GM18867 (cell line): ENCODE measurements around the gene PAGR1.
A peak's percentile ranks its signal among the peaks of the same experiment; 100 is the strongest.
"Not testable (repeated sequence)": the region's sequence is repeated elsewhere in the genome, so short reads cannot be mapped to it uniquely, and the experiment has no call there.

Experiments used
- ATAC-seq: cut with Tn5 transposase; IDR thresholded peaks from one replicate; pipeline ENCODE4 v1.9.1; 2021; ENCODE audit warnings: mild to moderate bottlenecking, moderate library complexity; ENCODE audit not compliant: unreplicated experiment

PAGR1 gene

DNA sequence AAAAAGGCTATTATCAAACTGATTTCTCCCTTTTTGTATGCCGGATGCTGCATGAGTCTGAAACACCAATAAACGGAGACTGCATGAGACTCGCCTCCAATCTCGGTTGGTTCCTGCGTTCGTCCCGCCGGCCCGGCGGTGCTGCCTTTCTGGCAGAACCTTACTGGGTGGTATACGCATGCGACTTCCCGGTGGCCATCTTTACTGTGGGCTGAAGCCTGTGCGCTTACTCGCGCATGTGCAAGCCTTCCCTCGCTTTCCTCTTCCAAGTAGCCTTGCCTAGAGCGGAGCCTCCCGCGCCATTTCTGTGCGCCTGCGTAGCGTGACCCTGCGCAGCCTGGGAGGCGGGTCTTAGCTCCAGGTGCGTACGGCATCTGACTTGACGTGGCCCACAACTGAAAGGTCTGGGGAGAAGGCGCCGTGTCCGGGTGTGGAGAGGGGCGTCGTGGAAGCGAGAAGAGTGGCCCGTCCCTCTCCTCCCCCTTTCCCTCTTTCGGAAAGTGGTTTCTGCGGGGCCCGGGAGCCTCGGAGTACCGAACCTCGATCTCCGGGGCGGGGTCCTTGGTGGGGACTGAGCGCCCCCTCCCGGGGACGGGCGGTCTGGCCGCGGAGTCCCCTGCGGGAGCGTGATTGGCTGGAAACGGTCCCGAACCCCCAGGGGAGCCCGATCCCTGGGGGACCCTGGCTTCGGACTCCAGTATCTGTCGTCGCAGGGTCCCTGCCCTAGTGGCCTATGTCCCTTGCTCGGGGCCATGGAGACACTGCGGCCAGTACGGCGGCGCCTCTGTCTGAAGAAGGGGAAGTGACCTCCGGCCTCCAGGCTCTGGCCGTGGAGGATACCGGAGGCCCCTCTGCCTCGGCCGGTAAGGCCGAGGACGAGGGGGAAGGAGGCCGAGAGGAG lies at the start of gene PAGR1:
PAGR1 (plus strand) TSS at position 360 of the 901 bp plus-strand sequence; CDS start at position 734, 374 bp downstream.
- ATAC-seq: peak; percentile 58

DNA sequence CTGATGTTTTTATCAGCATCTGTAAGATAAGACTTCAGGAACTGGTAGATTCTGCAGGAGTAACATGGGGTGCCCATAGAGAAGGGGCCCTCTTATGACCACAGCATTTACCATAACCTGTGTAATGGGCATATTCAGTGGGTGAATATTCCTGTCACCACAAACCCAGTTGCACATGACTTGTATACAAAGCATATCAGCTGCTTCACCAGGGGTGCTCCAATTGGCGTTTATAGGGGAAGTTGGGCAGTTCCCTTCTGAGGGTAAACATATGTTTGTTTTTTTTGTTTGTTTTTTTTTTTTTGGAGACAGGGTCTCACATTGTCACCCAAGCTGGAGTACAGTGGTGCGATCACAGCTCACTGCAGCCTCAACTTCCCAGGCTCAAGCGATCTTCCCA lies 49.4 kb upstream of the PAGR1 start:
- no peak for ATAC-seq

DNA sequence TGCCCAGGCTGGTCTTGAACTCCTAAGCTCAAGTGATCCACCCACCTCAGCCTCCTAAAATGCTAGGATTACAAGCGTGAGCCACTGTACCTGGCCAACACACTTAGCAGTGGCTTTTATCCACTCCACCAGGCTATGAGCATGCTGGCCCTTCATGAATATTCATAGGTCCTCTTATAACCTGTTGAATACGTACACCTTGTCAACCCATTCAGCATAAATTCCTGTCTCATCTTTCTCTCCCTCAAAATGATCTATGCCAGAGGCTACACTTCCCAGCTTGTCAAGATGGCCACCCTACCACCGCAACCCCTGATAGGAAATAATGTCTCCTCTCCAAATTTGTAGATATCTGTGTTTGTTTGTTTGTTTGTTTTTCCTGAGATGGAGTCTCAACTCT lies 48.9 kb upstream of the PAGR1 start:
- ATAC-seq: no peak

DNA sequence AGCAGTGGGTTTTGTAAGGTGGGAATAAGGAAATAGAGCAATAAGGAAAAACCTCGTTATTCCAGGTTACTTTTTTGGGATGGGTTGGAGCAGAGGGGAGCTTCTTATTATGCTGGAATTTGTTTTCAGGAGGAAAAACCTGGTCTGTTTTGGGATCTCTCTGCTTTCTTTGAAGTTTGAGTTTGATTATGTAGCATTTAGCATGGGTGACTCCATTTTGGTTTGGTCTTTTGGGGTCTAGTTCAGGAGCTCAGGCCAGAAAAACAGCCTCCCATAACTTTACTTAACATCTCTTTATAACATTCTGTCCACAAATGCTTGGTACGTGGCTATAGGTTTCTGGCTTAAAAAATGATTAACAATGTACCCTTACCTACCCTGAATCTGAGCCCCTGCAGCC lies 46.4 kb upstream of the PAGR1 start:
- ATAC-seq: no peak

GRCh38 chr16:29770250-29770929 lies 45.6 kb upstream of the PAGR1 start:
- ATAC-seq: no peak

- not testable (repeated sequence) for ATAC-seq
Measured at GRCh38 chr16:29772330-29772729, 43.6 kb upstream of the PAGR1 start.

DNA sequence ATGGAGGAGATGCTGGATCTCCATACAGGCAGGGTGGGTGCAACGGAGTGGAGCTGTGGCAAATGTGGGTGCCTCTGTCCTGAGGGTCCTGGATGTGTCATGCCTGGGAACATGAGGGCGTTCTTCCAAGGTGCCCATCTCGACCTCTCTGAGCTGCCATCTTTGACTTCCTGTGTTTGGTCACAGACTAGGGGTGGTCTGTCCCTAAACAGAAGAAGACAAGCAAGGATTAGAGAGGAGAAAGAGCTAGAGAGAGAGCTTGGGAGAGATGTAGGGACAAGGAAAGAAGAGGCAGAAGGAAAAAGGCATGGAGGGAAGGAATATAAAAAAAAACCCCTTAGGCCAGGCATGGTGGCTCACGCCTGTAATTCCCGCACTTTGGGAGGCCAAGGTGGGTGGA lies 41.2 kb upstream of the PAGR1 start:
- ATAC-seq: no peak

DNA sequence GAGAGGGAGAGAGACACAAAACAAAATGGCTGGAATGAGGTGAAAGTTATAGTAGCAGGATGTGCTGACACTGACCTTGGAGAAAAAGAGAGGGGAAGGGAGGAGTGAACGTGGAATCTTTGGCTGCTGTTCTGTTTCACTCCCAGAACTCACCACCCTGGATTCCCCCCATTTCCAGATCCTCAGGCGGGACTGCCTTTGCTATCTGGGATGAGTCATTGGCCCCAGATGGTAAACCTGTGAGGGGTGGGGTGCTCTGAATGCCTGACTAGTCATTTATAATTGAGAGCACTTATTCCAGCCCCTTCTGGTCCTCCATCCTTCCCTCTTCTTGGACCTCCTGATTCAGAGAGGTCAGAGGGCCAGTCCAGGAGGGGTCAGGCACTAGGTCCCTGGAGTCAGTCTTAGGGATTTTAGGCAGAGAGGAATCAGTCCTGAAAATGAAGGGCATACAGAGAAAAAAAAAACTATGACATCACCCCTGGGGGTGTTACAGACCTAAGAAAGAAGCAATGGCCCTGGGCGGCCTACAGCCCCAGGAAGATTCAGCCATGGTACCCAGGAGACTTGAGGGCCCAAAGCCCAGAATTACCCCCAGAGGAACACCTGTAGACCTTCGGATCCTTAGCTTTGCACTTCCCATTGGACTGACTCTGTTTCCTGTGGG lies 40.1 kb upstream of the PAGR1 start:
- no peak for ATAC-seq

DNA sequence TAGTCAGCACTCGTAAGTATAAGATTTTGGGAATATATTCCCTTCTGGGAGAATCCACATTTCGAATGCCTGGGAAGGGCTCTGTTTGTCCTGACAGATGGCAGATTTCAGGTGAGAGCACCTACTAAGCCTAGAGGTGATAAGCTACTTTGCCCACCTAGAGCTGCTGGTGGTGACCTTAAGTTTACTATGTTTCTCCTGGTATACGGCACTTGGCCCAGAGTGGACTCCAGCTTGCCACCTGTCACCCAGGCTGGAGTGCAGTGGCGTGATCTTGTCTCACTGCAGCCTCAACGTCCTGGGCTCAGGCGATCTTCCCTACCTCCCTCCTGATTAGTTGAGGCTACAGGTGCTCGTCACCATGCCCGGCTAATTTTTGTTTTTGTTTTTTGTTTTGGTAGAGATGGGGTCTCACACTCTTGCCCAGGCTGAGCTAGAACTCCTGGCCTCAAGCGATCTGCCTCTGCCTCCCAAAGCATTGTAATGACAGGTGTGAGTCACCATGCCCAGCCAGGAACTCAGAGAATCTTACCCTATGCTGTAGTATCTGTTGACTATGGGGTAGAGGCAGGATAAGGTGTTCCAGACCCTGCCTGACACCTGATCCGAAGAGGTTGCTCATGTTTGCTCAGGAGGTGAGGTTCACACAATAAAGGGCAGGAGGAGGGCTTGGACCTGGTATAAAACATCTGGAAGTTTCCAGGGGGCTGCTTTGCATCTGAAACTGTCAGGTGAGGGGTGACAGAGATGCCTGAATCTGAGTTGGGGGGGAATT lies 38.2 kb upstream of the PAGR1 start, which contains the start of gene ZG16:
ZG16 (plus strand) TSS at position 681 of the 775 bp plus-strand sequence. CDS start 1,011 bp downstream, outside the sequence.
- ATAC-seq: no peak

DNA sequence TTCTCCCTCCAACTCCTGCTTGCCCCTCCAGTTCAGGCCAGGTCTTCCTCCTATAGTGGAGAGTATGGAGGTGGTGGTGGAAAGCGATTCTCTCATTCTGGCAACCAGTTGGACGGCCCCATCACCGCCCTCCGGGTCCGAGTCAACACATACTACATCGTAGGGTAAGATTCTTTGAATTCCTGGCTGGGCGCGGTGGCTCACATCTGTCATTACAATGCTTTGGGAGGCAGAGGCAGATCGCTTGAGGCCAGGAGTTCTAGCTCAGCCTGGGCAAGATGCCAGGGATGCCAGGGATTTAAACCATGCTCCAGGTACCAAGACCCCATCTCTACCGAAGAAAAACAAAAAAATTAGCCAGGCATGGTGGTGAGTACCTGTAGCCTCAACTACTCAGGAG lies 36.5 kb upstream of the PAGR1 start:
- ATAC-seq: no peak

- ATAC-seq: not testable (repeated sequence)
Measured at GRCh38 chr16:29783094-29783953, 32.6 kb upstream of the PAGR1 start.

GRCh38 chr16:29784157-29784556 lies 31.8 kb upstream of the PAGR1 start:
- no peak for ATAC-seq

DNA sequence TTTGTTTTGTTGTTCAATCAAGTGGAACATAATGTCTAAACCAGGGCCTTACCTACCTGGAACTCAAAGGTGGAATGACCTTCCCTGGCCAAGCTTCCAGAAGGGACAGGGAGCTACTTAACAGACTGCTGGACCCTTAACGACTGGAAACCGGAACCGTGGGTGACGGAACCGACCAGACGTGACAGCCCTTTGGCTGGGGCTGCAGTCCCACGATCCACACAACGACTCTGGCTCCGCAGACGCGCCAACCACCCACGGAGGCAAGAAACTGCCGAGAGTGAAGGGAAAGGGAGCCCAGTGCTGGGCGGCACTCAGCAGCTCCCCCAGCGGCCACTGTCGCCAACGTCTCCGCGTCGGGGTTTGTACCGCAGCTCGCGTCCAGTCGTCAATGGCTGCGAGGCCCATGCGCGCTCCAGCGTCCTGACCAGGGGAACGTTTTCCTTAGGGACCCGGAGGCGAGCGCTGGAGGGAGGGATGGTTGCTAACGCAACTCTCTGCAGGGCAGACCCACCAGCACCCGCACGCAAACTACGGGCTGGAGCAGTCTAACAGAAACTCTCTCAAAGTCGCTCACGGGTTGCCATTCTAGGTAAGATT lies 31.0 kb upstream of the PAGR1 start:
- peak; percentile 49 for ATAC-seq

DNA sequence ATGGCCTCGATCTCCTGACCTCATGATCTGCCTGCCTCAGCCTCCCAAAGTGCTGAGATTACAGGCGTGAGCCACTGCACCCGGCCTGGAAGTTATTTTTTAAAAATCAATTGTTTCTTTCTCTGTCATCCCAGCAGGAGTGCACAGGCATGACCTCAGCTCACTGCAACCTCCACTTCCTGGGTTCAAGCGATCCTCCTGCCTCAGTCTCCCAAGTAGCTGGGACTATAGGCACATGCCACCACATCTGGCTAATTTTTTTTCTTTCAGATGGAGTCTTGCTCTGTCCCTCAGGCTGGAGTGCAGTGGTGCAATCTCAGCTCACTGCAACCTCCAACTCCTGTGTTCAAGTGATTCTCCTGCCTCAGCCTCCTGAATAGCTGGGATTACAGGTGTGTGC lies 28.8 kb upstream of the PAGR1 start:
- not testable (repeated sequence) for ATAC-seq

DNA sequence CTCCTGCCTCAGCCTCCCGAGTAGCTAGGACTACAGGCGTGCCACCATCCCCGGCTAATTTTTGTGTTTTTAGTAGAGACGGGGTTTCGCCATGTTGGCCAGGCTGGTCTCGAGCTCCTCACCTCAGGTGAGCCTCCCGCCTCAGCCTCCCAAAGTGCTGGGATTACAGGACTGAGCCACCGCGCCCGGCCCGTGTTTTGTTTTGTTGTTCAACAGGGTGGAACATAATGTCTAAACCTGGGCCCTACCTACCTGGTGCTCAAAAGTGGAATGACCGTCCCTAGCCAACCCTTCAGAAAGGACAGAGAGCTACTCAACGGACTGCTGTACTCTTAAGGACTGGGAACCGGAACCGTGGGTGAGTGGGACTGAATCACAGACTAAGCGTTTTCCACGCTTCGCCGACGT lies 26.2 kb upstream of the PAGR1 start:
- no peak for ATAC-seq

DNA sequence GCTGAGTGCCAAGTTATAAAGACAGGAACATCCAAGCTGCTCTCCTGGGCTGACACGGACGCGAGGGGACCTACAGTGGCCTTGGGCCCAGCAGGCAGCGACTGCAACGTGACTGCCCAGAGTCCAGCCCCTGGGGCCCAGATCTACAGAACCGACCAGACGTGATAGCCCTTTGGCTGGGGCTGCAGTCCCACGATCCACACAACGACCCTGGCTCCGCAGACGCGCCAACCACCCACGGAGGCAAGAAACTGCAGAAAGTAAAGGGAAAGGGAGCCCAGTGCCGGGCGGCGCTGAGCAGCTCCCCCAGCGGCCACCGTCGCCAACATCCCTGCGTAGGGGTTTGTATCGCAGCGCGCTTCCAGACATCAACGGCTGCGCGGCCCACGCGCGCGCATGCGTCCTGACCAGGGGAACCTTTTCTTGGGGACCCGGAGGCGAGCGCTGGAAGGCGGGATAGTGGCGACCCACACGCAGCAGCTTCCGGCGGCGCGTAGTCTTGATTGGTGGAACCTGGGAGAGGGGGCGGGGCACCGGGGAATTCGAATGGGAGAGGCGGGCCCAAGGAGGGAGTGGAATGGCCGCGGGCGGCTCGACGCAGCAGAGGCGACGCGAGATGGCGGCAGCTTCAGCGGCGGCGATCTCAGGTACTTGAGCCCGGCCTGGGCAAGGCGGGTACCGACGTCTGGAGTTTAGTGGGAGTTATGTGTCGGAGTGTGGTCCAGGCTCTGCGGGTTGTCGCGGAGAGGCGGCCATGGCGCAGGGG lies 25.6 kb upstream of the PAGR1 start, which contains the start of gene KIF22:
KIF22 (plus strand) TSS at position 569 of the 766 bp plus-strand sequence; CDS start at position 578, 9 bp downstream.
- peak; percentile 89 for ATAC-seq

GRCh38 chr16:29790949-29791844 lies 24.8 kb upstream of the PAGR1 start:
- ATAC-seq: no peak
